KMS-11 (cell line): Measurements from ENCODE around the gene DRC7.

ENCODE experiments used
- H2AFZ ChIP-seq: fragments of 200-600 bp; sonication (generic); 2 replicates; pipeline ENCODE4 v1.6.1; 2016; ENCODE audit warnings: antibody characterized with exemption, mixed run types, low read depth
- H3K27ac ChIP-seq: fragments of 200-600 bp; sonication (generic); 2 replicates; pipeline ENCODE4 v1.6.1; 2016; ENCODE audit warnings: mild to moderate bottlenecking, mixed run types
- H3K27me3 ChIP-seq: fragments of 200-600 bp; sonication (generic); 2 replicates; pipeline ENCODE4 v1.6.1; 2017; ENCODE audit warnings: mild to moderate bottlenecking, low read depth, mixed run types, moderate library complexity; ENCODE audit not compliant: insufficient read depth
- H3K36me3 ChIP-seq: fragments of 200-600 bp; sonication (generic); 2 replicates; pipeline ENCODE4 v1.6.1; 2017; ENCODE audit warnings: mild to moderate bottlenecking, mixed run types; ENCODE audit not compliant: insufficient read depth
- H3K4me1 ChIP-seq: fragments of 200-600 bp; sonication (generic); 2 replicates; pipeline ENCODE4 v1.6.1; 2016; ENCODE audit warnings: mild to moderate bottlenecking, low read depth, mixed run types; ENCODE audit not compliant: poor library complexity, severe bottlenecking
- H3K4me2 ChIP-seq: fragments of 200-600 bp; sonication (generic); 2 replicates; pipeline ENCODE4 v1.7.0; 2016; ENCODE audit warnings: mild to moderate bottlenecking, mixed run types
- H3K4me3 ChIP-seq: fragments of 200-600 bp; sonication (generic); IDR thresholded peaks from 2 replicates; pipeline ENCODE4 v1.6.1; 2017; ENCODE audit warnings: low read depth, low read length, mixed read lengths; ENCODE audit not compliant: insufficient read depth
- H3K79me2 ChIP-seq: fragments of 200-600 bp; sonication (generic); 2 replicates; pipeline ENCODE4 v1.6.1; 2016; ENCODE audit warnings: low read depth, mixed run types; ENCODE audit not compliant: insufficient read depth
- H3K9ac ChIP-seq: fragments of 200-600 bp; sonication (generic); 2 replicates; pipeline ENCODE4 v1.6.1; 2016; ENCODE audit warnings: mild to moderate bottlenecking, mixed run types
- H4K20me1 ChIP-seq: fragments of 200-600 bp; sonication (generic); 2 replicates; pipeline ENCODE4 v1.6.1; 2016; ENCODE audit warnings: mild to moderate bottlenecking, mixed run types; ENCODE audit not compliant: insufficient read depth
- CTCF ChIP-seq: fragments of 200-600 bp; sonication (generic); conservative IDR thresholded peaks from 2 replicates; pipeline ENCODE4 v1.6.1; 2017; ENCODE audit warnings: low read depth, mild to moderate bottlenecking, antibody characterized with exemption, low read length, moderate library complexity, mixed read lengths

DRC7 gene

GRCh38 chr16:57693550-57693949 is 1.1 kb upstream of the DRC7 start:
- no peak overlapping the region for H3K4me2 ChIP-seq
- H3K9ac ChIP-seq = no peak overlapping the region
- no peak overlapping the region for H3K27ac ChIP-seq
- TF ChIP-seq CTCF = no peak
- no peaks in the 10 kb centered on the region for H3K79me2 ChIP-seq
- no peaks in the 10 kb centered on the region for H4K20me1 ChIP-seq
- H3K4me3 ChIP-seq = no peak overlapping the region
- no peak overlapping the region for H2AFZ ChIP-seq
- H3K4me1 ChIP-seq = no peaks in the 10 kb centered on the region
- H3K36me3 ChIP-seq = no peaks in the 10 kb centered on the region
- no peaks in the 10 kb centered on the region for H3K27me3 ChIP-seq

GRCh38 chr16:57694231-57694724 is 328 bp upstream of the DRC7 start:
- Histone ChIP-seq H3K27ac (no peak overlapping the region), H4K20me1 (no peaks in the 10 kb centered on the region), H3K4me3 (no peak overlapping the region), H3K36me3 (no peaks in the 10 kb centered on the region), H2AFZ (no peak overlapping the region), H3K4me2 (no peak overlapping the region), H3K27me3 (no peaks in the 10 kb centered on the region), H3K79me2 (no peaks in the 10 kb centered on the region), H3K9ac (no peak overlapping the region), H3K4me1 (no peaks in the 10 kb centered on the region)
- TF ChIP-seq CTCF = no peak

- no peaks in the 10 kb centered on the region for H3K4me1 ChIP-seq
- no peaks in the 10 kb centered on the region for H3K36me3 ChIP-seq
- no peaks in the 10 kb centered on the region for H3K79me2 ChIP-seq
- H3K9ac ChIP-seq = no peak overlapping the region
- no peak overlapping the region for H3K4me2 ChIP-seq
- no peaks in the 10 kb centered on the region for H4K20me1 ChIP-seq
- no peak overlapping the region for H3K27ac ChIP-seq
- no peak for TF ChIP-seq CTCF
- no peak overlapping the region for H3K4me3 ChIP-seq
- no peaks in the 10 kb centered on the region for H3K27me3 ChIP-seq
- H2AFZ ChIP-seq = no peak overlapping the region
Measured at GRCh38 chr16:57695680-57696069, 1.1 kb downstream of the DRC7 start.

GRCh38 chr16:57696240-57696639 is 1.6 kb downstream of the DRC7 start:
- no peak overlapping the region for H3K4me2 ChIP-seq
- no peak overlapping the region for H3K4me3 ChIP-seq
- no peaks in the 10 kb centered on the region for H3K79me2 ChIP-seq
- H3K9ac ChIP-seq = no peak overlapping the region
- no peaks in the 10 kb centered on the region for H3K4me1 ChIP-seq
- no peak overlapping the region for H3K27ac ChIP-seq
- no peaks in the 10 kb centered on the region for H3K27me3 ChIP-seq
- H4K20me1 ChIP-seq = no peaks in the 10 kb centered on the region
- no peak overlapping the region for H2AFZ ChIP-seq
- no peaks in the 10 kb centered on the region for H3K36me3 ChIP-seq
- TF ChIP-seq CTCF = no peak
